K562 (cell line): ENCODE measurements around the gene FAM171A2. TPM values are rescaled to one million over a fixed set of nuclear protein-coding genes. Genes with fewer than 3 reads are reported as not detected.

Experiments used
- C11orf30 ChIP-seq: fragments of 450-650 bp; IDR thresholded peaks from 2 replicates; pipeline ENCODE4 v1.6.1; 2016; ENCODE audit warnings: low read depth, mild to moderate bottlenecking
- JUND ChIP-seq, 2 experiments: IDR thresholded peaks; 2 replicates in 1 of 2; 3 replicates in 1 of 2; pipeline ENCODE4 v1.6.1; 2011; ENCODE audit warnings: borderline replicate concordance in 2 of 2, low read depth in 2 of 2, low read length in 2 of 2, improper control_type of control experiment in 1 of 2, missing biosample characterization in 1 of 2, missing genetic modification characterization in 1 of 2, missing genetic modification reagents in 1 of 2
- SRSF7 ChIP-seq: fragments of 200-400 bp; formaldehyde crosslinking; optimal IDR thresholded peaks from 2 replicates; pipeline ENCODE3; 2017; ENCODE audit warnings: mild to moderate bottlenecking, low read depth, low read length
- ZFX ChIP-seq: sonication (generic); formaldehyde crosslinking; IDR thresholded peaks from 2 replicates; pipeline ENCODE4 v1.8.0; 2022; ENCODE audit warnings: mild to moderate bottlenecking, missing genetic modification reagents, moderate library complexity
- ZNF133 ChIP-seq: fragments of 250-450 bp; sonication (Bioruptor Pico); IDR thresholded peaks from 2 replicates; pipeline ENCODE4 v1.4.0; 2020; ENCODE audit warnings: mild to moderate bottlenecking
- ZNF263 ChIP-seq: sonication (generic); formaldehyde crosslinking; IDR thresholded peaks from 2 replicates; pipeline ENCODE4 v1.8.0; 2022; ENCODE audit warnings: mild to moderate bottlenecking, missing genetic modification reagents, borderline replicate concordance
- ZNF707 ChIP-seq: fragments of 250-450 bp; sonication (Bioruptor Pico); conservative IDR thresholded peaks from 2 replicates; pipeline ENCODE4 v1.8.0; 2022; ENCODE audit warnings: inconsistent platforms, mild to moderate bottlenecking, moderate library complexity
- polyA plus RNA-seq, 8 experiments: library from polyadenylated mRNA; depleted of rRNA in 4 of 8; stranded (reverse) in 5 of 8; unstranded in 3 of 8; fragments of >200 nt; fragmentation: Nextera tagmentation in 2 of 8; fragmentation: Illumina TruSeq in 1 of 8; extraction: Ambion mirVana in 2 of 8; extraction: Trizol in 1 of 8; gene quantifications; 2 replicates each; pipeline versions ENCODE4 v1.2.1 to v1.2.3, GENCODE V29; 2011 to 2014; ENCODE audit warnings: inconsistent platforms in 1 of 8, missing spikeins in 1 of 8
- total RNA-seq, 7 experiments: library from RNA; depleted of rRNA in 6 of 7; stranded (reverse); fragments of >200 nt in 6 of 7; fragmentation: Illumina TruSeq in 2 of 7; extraction: Trizol in 2 of 7; gene quantifications; 2 replicates each; pipeline versions ENCODE4 v1.2.1 to v1.2.3, GENCODE V29; 2011 to 2021; ENCODE audit warnings: low replicate concordance in 1 of 7
- TF ChIP-seq, protein P1 (sequence below): fragments of 150-350 bp; IDR thresholded peaks from 2 replicates; pipeline ENCODE4 v1.6.1; 2014; ENCODE audit warnings: low read depth, mild to moderate bottlenecking, low read length, borderline replicate concordance
- TF ChIP-seq, protein P2 (sequence below): fragments of 450-650 bp; IDR thresholded peaks from 2 replicates; pipeline ENCODE4 v1.6.1; 2016; ENCODE audit warnings: mild to moderate bottlenecking, moderate library complexity
- TF ChIP-seq, protein P3 (sequence below): sonication (generic); formaldehyde crosslinking; IDR thresholded peaks from 2 replicates; pipeline ENCODE4 v1.8.1; 2023; ENCODE audit warnings: mild to moderate bottlenecking, missing genetic modification reagents

Gene FAM171A2
- total and polyA plus RNA-seq, 9 of the 15 experiments (the other 6 are each of a cell fraction or from before 2014, with no cell fraction given) = 0.10 to 10.2 (median 2.0) TPM; not detected in 1

DNA sequence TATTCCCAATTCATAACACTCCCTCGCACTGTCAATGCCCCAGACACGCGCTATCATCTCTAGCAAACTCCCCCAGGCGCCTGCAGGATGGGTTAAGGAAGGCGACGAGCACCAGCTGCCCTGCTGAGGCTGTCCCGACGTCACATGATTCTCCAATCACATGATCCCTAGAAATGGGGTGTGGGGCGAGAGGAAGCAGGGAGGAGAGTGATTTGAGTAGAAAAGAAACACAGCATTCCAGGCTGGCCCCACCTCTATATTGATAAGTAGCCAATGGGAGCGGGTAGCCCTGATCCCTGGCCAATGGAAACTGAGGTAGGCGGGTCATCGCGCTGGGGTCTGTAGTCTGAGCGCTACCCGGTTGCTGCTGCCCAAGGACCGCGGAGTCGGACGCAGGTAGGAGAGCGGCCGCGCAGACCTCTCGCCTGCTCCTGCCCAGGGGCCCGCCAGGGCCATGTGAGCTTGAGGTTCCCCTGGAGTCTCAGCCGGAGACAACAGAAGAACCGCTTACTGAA, 18.7 kb downstream of the FAM171A2 start, which contains the start of gene GRN (continued):
- TF ChIP-seq, protein P1, sequence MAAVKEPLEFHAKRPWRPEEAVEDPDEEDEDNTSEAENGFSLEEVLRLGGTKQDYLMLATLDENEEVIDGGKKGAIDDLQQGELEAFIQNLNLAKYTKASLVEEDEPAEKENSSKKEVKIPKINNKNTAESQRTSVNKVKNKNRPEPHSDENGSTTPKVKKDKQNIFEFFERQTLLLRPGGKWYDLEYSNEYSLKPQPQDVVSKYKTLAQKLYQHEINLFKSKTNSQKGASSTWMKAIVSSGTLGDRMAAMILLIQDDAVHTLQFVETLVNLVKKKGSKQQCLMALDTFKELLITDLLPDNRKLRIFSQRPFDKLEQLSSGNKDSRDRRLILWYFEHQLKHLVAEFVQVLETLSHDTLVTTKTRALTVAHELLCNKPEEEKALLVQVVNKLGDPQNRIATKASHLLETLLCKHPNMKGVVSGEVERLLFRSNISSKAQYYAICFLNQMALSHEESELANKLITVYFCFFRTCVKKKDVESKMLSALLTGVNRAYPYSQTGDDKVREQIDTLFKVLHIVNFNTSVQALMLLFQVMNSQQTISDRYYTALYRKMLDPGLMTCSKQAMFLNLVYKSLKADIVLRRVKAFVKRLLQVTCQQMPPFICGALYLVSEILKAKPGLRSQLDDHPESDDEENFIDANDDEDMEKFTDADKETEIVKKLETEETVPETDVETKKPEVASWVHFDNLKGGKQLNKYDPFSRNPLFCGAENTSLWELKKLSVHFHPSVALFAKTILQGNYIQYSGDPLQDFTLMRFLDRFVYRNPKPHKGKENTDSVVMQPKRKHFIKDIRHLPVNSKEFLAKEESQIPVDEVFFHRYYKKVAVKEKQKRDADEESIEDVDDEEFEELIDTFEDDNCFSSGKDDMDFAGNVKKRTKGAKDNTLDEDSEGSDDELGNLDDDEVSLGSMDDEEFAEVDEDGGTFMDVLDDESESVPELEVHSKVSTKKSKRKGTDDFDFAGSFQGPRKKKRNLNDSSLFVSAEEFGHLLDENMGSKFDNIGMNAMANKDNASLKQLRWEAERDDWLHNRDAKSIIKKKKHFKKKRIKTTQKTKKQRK = no peak
- TF ChIP-seq JUND (IDR thresholded peaks at IDR 0.05; ENCODE audit: borderline replicate concordance, low read depth, low read length) (peak; percentile 44; the same call in 1 of the 2 replicates), JUND (tag; IDR thresholded peaks at IDR 0.05; ENCODE audit: borderline replicate concordance, low read depth, low read length) (no peak), ZFX (CRISPR knock-in tag) (no peak), C11orf30 (peak; percentile 96), ZNF263 (CRISPR knock-in tag) (no peak), ZNF707 (CRISPR knock-in tag) (no peak), ZNF133 (CRISPR knock-in tag) (no peak), SRSF7 (no peak)
- TF ChIP-seq, protein P2, sequence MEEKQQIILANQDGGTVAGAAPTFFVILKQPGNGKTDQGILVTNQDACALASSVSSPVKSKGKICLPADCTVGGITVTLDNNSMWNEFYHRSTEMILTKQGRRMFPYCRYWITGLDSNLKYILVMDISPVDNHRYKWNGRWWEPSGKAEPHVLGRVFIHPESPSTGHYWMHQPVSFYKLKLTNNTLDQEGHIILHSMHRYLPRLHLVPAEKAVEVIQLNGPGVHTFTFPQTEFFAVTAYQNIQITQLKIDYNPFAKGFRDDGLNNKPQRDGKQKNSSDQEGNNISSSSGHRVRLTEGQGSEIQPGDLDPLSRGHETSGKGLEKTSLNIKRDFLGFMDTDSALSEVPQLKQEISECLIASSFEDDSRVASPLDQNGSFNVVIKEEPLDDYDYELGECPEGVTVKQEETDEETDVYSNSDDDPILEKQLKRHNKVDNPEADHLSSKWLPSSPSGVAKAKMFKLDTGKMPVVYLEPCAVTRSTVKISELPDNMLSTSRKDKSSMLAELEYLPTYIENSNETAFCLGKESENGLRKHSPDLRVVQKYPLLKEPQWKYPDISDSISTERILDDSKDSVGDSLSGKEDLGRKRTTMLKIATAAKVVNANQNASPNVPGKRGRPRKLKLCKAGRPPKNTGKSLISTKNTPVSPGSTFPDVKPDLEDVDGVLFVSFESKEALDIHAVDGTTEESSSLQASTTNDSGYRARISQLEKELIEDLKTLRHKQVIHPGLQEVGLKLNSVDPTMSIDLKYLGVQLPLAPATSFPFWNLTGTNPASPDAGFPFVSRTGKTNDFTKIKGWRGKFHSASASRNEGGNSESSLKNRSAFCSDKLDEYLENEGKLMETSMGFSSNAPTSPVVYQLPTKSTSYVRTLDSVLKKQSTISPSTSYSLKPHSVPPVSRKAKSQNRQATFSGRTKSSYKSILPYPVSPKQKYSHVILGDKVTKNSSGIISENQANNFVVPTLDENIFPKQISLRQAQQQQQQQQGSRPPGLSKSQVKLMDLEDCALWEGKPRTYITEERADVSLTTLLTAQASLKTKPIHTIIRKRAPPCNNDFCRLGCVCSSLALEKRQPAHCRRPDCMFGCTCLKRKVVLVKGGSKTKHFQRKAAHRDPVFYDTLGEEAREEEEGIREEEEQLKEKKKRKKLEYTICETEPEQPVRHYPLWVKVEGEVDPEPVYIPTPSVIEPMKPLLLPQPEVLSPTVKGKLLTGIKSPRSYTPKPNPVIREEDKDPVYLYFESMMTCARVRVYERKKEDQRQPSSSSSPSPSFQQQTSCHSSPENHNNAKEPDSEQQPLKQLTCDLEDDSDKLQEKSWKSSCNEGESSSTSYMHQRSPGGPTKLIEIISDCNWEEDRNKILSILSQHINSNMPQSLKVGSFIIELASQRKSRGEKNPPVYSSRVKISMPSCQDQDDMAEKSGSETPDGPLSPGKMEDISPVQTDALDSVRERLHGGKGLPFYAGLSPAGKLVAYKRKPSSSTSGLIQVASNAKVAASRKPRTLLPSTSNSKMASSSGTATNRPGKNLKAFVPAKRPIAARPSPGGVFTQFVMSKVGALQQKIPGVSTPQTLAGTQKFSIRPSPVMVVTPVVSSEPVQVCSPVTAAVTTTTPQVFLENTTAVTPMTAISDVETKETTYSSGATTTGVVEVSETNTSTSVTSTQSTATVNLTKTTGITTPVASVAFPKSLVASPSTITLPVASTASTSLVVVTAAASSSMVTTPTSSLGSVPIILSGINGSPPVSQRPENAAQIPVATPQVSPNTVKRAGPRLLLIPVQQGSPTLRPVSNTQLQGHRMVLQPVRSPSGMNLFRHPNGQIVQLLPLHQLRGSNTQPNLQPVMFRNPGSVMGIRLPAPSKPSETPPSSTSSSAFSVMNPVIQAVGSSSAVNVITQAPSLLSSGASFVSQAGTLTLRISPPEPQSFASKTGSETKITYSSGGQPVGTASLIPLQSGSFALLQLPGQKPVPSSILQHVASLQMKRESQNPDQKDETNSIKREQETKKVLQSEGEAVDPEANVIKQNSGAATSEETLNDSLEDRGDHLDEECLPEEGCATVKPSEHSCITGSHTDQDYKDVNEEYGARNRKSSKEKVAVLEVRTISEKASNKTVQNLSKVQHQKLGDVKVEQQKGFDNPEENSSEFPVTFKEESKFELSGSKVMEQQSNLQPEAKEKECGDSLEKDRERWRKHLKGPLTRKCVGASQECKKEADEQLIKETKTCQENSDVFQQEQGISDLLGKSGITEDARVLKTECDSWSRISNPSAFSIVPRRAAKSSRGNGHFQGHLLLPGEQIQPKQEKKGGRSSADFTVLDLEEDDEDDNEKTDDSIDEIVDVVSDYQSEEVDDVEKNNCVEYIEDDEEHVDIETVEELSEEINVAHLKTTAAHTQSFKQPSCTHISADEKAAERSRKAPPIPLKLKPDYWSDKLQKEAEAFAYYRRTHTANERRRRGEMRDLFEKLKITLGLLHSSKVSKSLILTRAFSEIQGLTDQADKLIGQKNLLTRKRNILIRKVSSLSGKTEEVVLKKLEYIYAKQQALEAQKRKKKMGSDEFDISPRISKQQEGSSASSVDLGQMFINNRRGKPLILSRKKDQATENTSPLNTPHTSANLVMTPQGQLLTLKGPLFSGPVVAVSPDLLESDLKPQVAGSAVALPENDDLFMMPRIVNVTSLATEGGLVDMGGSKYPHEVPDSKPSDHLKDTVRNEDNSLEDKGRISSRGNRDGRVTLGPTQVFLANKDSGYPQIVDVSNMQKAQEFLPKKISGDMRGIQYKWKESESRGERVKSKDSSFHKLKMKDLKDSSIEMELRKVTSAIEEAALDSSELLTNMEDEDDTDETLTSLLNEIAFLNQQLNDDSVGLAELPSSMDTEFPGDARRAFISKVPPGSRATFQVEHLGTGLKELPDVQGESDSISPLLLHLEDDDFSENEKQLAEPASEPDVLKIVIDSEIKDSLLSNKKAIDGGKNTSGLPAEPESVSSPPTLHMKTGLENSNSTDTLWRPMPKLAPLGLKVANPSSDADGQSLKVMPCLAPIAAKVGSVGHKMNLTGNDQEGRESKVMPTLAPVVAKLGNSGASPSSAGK = peak; percentile 97
- TF ChIP-seq, protein P3, sequence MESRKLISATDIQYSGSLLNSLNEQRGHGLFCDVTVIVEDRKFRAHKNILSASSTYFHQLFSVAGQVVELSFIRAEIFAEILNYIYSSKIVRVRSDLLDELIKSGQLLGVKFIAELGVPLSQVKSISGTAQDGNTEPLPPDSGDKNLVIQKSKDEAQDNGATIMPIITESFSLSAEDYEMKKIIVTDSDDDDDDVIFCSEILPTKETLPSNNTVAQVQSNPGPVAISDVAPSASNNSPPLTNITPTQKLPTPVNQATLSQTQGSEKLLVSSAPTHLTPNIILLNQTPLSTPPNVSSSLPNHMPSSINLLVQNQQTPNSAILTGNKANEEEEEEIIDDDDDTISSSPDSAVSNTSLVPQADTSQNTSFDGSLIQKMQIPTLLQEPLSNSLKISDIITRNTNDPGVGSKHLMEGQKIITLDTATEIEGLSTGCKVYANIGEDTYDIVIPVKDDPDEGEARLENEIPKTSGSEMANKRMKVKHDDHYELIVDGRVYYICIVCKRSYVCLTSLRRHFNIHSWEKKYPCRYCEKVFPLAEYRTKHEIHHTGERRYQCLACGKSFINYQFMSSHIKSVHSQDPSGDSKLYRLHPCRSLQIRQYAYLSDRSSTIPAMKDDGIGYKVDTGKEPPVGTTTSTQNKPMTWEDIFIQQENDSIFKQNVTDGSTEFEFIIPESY = 0 out of 2 replicates have a peak, but pooled peaks have one; percentile 34
